IMR-90 (cell line): ENCODE measurements around the gene HOXC12. TPM values are rescaled to one million over a fixed set of nuclear protein-coding genes. Genes with fewer than 3 reads are reported as not detected.

Experiments used
- ATAC-seq: fragments of 200-7000 bp; cut with Tn5 transposase; 2 replicates; pipeline ENCODE4 v1.9.1; 2020; ENCODE audit warnings: low read depth, mild to moderate bottlenecking, moderate library complexity
- BruUV-seq: library from RNA; stranded (reverse); fragments of 400-500 nt; replicated peaks from 2 replicates; lab custom pipeline; 2021; lab: Mats Ljungman, UMichigan
- CTCF ChIA-PET: fragments of 300-600 bp; formaldehyde crosslinking; extraction: SDS; loops from one replicate; lab custom pipeline; 2021; ENCODE audit warnings: antibody characterized with exemption; lab: Yijun Ruan, JAX
- POLR2A ChIA-PET: fragments of 300-600 bp; sonication (Branson Sonifier 250); formaldehyde crosslinking; loops from one replicate; lab custom pipeline; 2022; ENCODE audit warnings: antibody characterized with exemption; ENCODE audit not compliant: unreplicated experiment; lab: Charles Lee
- DNase-seq: peaks from one replicate; pipeline ENCODE4 v3.0.0; 2013
- H2AFZ ChIP-seq: replicated peaks from 2 replicates; pipeline ENCODE3; 2013; ENCODE audit warnings: low read length, mild to moderate bottlenecking; ENCODE audit not compliant: poor library complexity
- H2AK5ac ChIP-seq: 2 replicates; pipeline ENCODE4 v1.6.1; 2013; ENCODE audit warnings: low read depth, low read length, inconsistent platforms
- H2AK9ac ChIP-seq: replicated peaks from 2 replicates; pipeline ENCODE3; 2013; ENCODE audit warnings: mild to moderate bottlenecking, low read depth, low read length, moderate library complexity; ENCODE audit not compliant: poor library complexity
- H2BK120ac ChIP-seq: 2 replicates; pipeline ENCODE4 v1.6.1; 2013; ENCODE audit warnings: low read depth, low read length, inconsistent platforms
- H2BK15ac ChIP-seq: 3 replicates; pipeline ENCODE4 v1.6.1; 2013; ENCODE audit warnings: low read depth, low read length, inconsistent platforms
- H2BK20ac ChIP-seq: 2 replicates; pipeline ENCODE4 v1.6.1; 2013; ENCODE audit warnings: low read depth, mild to moderate bottlenecking, inconsistent platforms, low read length, moderate library complexity
- H2BK5ac ChIP-seq: 2 replicates; pipeline ENCODE4 v1.6.1; 2013; ENCODE audit warnings: mild to moderate bottlenecking, low read depth, low read length, inconsistent platforms; ENCODE audit not compliant: poor library complexity, severe bottlenecking
- H3K14ac ChIP-seq: replicated peaks from 2 replicates; pipeline ENCODE4 v1.6.1; 2013; ENCODE audit warnings: low read depth, low read length, inconsistent platforms
- H3K18ac ChIP-seq: 2 replicates; pipeline ENCODE4 v1.6.1; 2013; ENCODE audit warnings: low read depth, low read length, control low read depth
- H3K23ac ChIP-seq: 2 replicates; pipeline ENCODE4 v1.6.1; 2013; ENCODE audit warnings: low read depth, low read length, inconsistent platforms
- H3K27ac ChIP-seq: 2 replicates; pipeline ENCODE4 v1.5.1; 2013; ENCODE audit warnings: mild to moderate bottlenecking, control low read depth, low read length; ENCODE audit not compliant: insufficient read depth
- H3K27me3 ChIP-seq: 2 replicates; pipeline ENCODE4 v1.6.1; 2013; ENCODE audit warnings: low read length; ENCODE audit not compliant: control insufficient read depth, insufficient read depth
- H3K36me3 ChIP-seq: 2 replicates; pipeline ENCODE4 v1.6.1; 2013; ENCODE audit warnings: low read length, mixed read lengths; ENCODE audit not compliant: control insufficient read depth, insufficient read depth
- H3K4ac ChIP-seq: 2 replicates; pipeline ENCODE4 v1.6.1; 2013; ENCODE audit warnings: low read depth, low read length, inconsistent platforms
- H3K4me1 ChIP-seq: 2 replicates; pipeline ENCODE4 v1.6.1; 2013; ENCODE audit warnings: low read length, mixed read lengths; ENCODE audit not compliant: control insufficient read depth, insufficient read depth
- H3K4me2 ChIP-seq: 2 replicates; pipeline ENCODE4 v1.6.1; 2013; ENCODE audit warnings: low read depth, mild to moderate bottlenecking, control low read depth, low read length, moderate library complexity
- H3K4me3 ChIP-seq: 2 replicates; pipeline ENCODE4 v1.5.1; 2013; ENCODE audit warnings: low read depth, mild to moderate bottlenecking, control low read depth, low read length, moderate library complexity; ENCODE audit not compliant: insufficient read depth
- H3K56ac ChIP-seq: 2 replicates; pipeline ENCODE4 v1.6.1; 2013; ENCODE audit warnings: low read length, inconsistent platforms; ENCODE audit not compliant: insufficient read depth; ENCODE audit errors: extremely low read depth
- H3K79me1 ChIP-seq, 2 experiments: 2 replicates each; pipeline ENCODE4 v1.6.1; 2013; ENCODE audit warnings: low read length in 2 of 2, inconsistent platforms in 1 of 2, low read depth in 1 of 2
- H3K9ac ChIP-seq: 2 replicates; pipeline ENCODE4 v1.6.1; 2013; ENCODE audit warnings: low read depth, low read length, control low read depth
- H3K9me1 ChIP-seq: 2 replicates; pipeline ENCODE4 v1.6.1; 2013; ENCODE audit warnings: low read length, inconsistent platforms; ENCODE audit not compliant: insufficient read depth
- H3K9me3 ChIP-seq: 2 replicates; pipeline ENCODE4 v1.6.1; 2013; ENCODE audit warnings: low read length; ENCODE audit not compliant: control insufficient read depth, insufficient read depth
- H4K20me1 ChIP-seq: 2 replicates; pipeline ENCODE4 v1.6.1; 2013; ENCODE audit warnings: low read length, inconsistent platforms; ENCODE audit not compliant: insufficient read depth
- H4K5ac ChIP-seq: 2 replicates; pipeline ENCODE4 v1.6.1; 2013; ENCODE audit warnings: mild to moderate bottlenecking, low read depth, low read length, control low read depth
- H4K8ac ChIP-seq, 2 experiments: 2 replicates each; pipeline ENCODE4 v1.6.1; 2013; ENCODE audit warnings: low read depth in 2 of 2, low read length in 2 of 2, control low read depth in 1 of 2, inconsistent platforms in 1 of 2
- H4K91ac ChIP-seq: 2 replicates; pipeline ENCODE4 v1.6.1; 2013; ENCODE audit warnings: low read depth, low read length, inconsistent platforms; ENCODE audit not compliant: insufficient read depth
- BHLHE40 ChIP-seq: fragments of 150-350 bp; IDR thresholded peaks from 2 replicates; pipeline ENCODE4 v1.6.1; 2016; ENCODE audit warnings: mild to moderate bottlenecking, low read depth, low read length
- FOS ChIP-seq: fragments of 150-350 bp; IDR thresholded peaks from 2 replicates; pipeline ENCODE4 v1.6.1; 2016; ENCODE audit warnings: low read depth, low read length
- MAFK ChIP-seq: IDR thresholded peaks from 2 replicates; pipeline ENCODE4 v1.6.1; 2012; ENCODE audit warnings: low read depth, low read length, improper control_type of control experiment
- MAZ ChIP-seq: IDR thresholded peaks from 2 replicates; pipeline ENCODE4 v1.6.1; 2012; ENCODE audit warnings: low read depth, mild to moderate bottlenecking, low read length, improper control_type of control experiment, moderate library complexity, borderline replicate concordance
- NFE2L2 ChIP-seq: fragments of 150-350 bp; IDR thresholded peaks from 2 replicates; pipeline ENCODE4 v1.6.1; 2016; ENCODE audit warnings: low read depth, mild to moderate bottlenecking, low read length
- RAD21 ChIP-seq: IDR thresholded peaks from 2 replicates; pipeline ENCODE4 v1.6.1; 2012; ENCODE audit warnings: low read length, improper control_type of control experiment
- RCOR1 ChIP-seq: IDR thresholded peaks from 2 replicates; pipeline ENCODE4 v1.6.1; 2012; ENCODE audit warnings: mild to moderate bottlenecking, low read length, improper control_type of control experiment; ENCODE audit not compliant: insufficient replicate concordance
- RFX5 ChIP-seq: IDR thresholded peaks from 2 replicates; pipeline ENCODE4 v1.8.0; 2012; ENCODE audit warnings: low read depth, mild to moderate bottlenecking, low read length, moderate library complexity
- SMC3 ChIP-seq: fragments of 150-350 bp; IDR thresholded peaks from 2 replicates; pipeline ENCODE4 v1.6.1; 2016; ENCODE audit warnings: low read depth, mild to moderate bottlenecking, antibody characterized with exemption, low read length, moderate library complexity
- WGBS, 2 experiments: methylation state at CpG; one replicate each; pipeline versions ENCODE4 v1.1.5 to v1.1.7; 2013; ENCODE audit warnings: missing lambda C conversion rate in 2 of 2; ENCODE audit not compliant: insufficient read length in 1 of 2; ENCODE audit errors: extremely low coverage in 2 of 2; 5-methylcytosine and 5-hydroxymethylcytosine counted together
- dilution Hi-C: fragments of 300-500 bp; cut with HindIII; formaldehyde crosslinking; loops from one replicate; pipeline ENCODE4 v1.14.3; 2018; ENCODE audit warnings: low sequenced_read_pairs; ENCODE audit not compliant: unreplicated experiment
- in situ Hi-C: fragments of 300-500 bp; cut with MboI; formaldehyde crosslinking; loops from 3 replicates; pipeline ENCODE4 v1.14.3; 2019; ENCODE audit warnings: low sequenced_read_pairs, inconsistent platforms, mixed read lengths
- intact Hi-C: fragments of 100-400 bp; cut with micrococcal nuclease; formaldehyde crosslinking; loops from 2 replicates; pipeline ENCODE4 v1.10.0; 2022
- polyA plus RNA-seq, 3 experiments: library from polyadenylated mRNA; depleted of rRNA; stranded (reverse); fragments of >200 nt; gene quantifications; 2 replicates each; pipeline ENCODE4 v1.2.3, GENCODE V29; 2012; ENCODE audit warnings: low replicate concordance in 1 of 3
- total RNA-seq: library from RNA; depleted of rRNA; stranded (reverse); fragments of >200 nt; gene quantifications from 2 replicates; pipeline ENCODE4 v1.2.3, GENCODE V29; 2012
- TF ChIP-seq, protein P1 (sequence below): fragments of 150-350 bp; IDR thresholded peaks from 2 replicates; pipeline ENCODE4 v1.6.1; 2017; ENCODE audit warnings: mild to moderate bottlenecking, antibody characterized with exemption, low read length, low read depth
- TF ChIP-seq, protein P2 (sequence below): fragments of 150-350 bp; IDR thresholded peaks from 2 replicates; pipeline ENCODE4 v1.6.1; 2016; ENCODE audit warnings: low read depth, mild to moderate bottlenecking, low read length, moderate library complexity, borderline replicate concordance

Gene HOXC12
- total and polyA plus RNA-seq, 2 of the 4 experiments (the other 2 are of a cell fraction), result not detected

DNA sequence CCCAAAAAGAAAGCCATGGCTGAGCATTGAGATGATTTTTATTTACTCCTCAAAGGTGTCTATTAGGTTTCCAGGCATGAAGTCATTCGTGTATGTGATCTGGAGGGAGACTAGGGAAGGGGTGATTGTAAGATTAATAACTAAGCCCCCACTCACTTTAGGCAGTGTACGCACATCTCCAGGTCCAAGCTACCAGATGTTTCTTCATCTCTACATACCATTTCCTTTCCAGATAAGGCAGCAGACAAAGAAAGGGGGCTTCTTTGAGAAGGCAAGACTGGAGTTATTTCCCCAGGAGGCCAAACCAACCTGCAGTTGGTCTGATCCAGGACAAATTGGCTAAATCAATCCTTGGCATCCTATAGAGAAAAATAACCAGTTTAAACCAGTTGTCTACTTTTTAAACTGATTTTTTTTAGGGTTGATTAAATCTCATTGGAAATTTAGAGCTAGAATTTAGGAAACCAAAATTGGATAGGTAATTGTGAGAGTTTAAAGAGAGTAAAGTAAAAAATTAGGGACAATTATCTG lies 12.2 kb upstream of the HOXC12 start:
- Histone ChIP-seq H2BK120ac (no peak overlapping the region), H2AK9ac (no peak overlapping the region), H3K14ac (no peak overlapping the region), H3K4ac (no peak overlapping the region), H3K4me2 (no peak overlapping the region), H3K36me3 (no peaks in the 10 kb centered on the region), H3K18ac (no peak overlapping the region), H4K8ac (no peak overlapping the region), H2BK5ac (no peak overlapping the region), H3K79me1 (no peaks in the 10 kb centered on the region), H3K9ac (no peak overlapping the region), H4K5ac (no peak overlapping the region), H3K27ac (no peak overlapping the region), H2AFZ (no peak overlapping the region), H3K4me1 (no peaks in the 10 kb centered on the region), H2BK20ac (no peak overlapping the region), H4K91ac (no peak overlapping the region), H3K23ac (no peak overlapping the region), H3K9me1 (no peaks in the 10 kb centered on the region), H3K9me3 (peaks cover 10% of the 10 kb centered on the region; the same call in 1 of the 2 replicates), H3K56ac (no peak overlapping the region), H3K4me3 (no peak overlapping the region), H2AK5ac (no peak overlapping the region), H2BK15ac (no peak overlapping the region), H3K27me3 (peaks cover 85% of the 10 kb centered on the region), H4K20me1 (no peaks in the 10 kb centered on the region)
- intact Hi-C loops (no loop called here), dilution Hi-C loops (no loop called here), in situ Hi-C loops (no loop called here)
- ChIA-PET POLR2A (no interaction called here), CTCF (no interaction called here)
- no peak for DNase-seq
- no peak for ATAC-seq
- no TSS peak for BruUV-seq
- TF ChIP-seq NFE2L2, result no peak
- TF ChIP-seq RAD21, result no peak
- no peak for TF ChIP-seq RCOR1
- no peak for TF ChIP-seq MAFK
- TF ChIP-seq, protein P1, sequence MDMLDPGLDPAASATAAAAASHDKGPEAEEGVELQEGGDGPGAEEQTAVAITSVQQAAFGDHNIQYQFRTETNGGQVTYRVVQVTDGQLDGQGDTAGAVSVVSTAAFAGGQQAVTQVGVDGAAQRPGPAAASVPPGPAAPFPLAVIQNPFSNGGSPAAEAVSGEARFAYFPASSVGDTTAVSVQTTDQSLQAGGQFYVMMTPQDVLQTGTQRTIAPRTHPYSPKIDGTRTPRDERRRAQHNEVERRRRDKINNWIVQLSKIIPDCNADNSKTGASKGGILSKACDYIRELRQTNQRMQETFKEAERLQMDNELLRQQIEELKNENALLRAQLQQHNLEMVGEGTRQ, result no peak
- TF ChIP-seq, protein P2, sequence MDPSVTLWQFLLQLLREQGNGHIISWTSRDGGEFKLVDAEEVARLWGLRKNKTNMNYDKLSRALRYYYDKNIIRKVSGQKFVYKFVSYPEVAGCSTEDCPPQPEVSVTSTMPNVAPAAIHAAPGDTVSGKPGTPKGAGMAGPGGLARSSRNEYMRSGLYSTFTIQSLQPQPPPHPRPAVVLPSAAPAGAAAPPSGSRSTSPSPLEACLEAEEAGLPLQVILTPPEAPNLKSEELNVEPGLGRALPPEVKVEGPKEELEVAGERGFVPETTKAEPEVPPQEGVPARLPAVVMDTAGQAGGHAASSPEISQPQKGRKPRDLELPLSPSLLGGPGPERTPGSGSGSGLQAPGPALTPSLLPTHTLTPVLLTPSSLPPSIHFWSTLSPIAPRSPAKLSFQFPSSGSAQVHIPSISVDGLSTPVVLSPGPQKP, result no peak
- TF ChIP-seq SMC3, result no peak
- no peak for TF ChIP-seq BHLHE40
- no peak for TF ChIP-seq RFX5
- TF ChIP-seq FOS, result no peak
- TF ChIP-seq MAZ, result no peak
- no CpG with 5 or more reads among the region's 2 CpGs for WGBS, 2 experiments
